ENCODE results near the gene MED13. TPM values are rescaled to one million over a fixed set of nuclear protein-coding genes. Genes with fewer than 3 reads are reported as not detected.

The MED13 gene
- total and polyA plus RNA-seq, 4 donors, result 6.6 to 64.0 (median 26.0) TPM

GRCh38 chr17:62105861-62106260 is 40.8 kb upstream of the MED13 start:
- 43% methylated on average over 1 of the region's 1 CpG for WGBS
- H3K27ac ChIP-seq (ENCODE audit: low read depth in 1 of 2, low read length in 2 of 2), result peak overlapping the region; percentile 48 to 51

DNA sequence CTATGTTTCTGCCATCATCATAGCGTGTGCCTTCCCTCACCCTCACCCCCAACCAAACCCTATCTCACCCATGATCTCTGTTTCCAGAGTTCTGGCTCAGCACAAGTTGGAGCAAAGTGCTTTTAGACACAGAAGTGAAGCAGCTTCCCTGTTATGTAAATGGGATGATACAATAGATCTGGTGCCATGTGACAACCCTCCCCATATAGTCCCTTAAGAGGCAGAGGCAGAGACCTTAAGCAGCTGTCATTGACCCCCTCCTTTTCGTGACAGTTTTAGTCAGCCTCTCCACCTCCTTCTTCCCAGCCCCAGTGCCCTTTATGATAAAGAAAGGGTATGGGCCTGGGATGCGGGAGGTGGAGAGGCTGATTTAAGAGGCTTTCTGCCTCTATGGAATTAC is 40.3 kb upstream of the MED13 start:
- TF ChIP-seq, protein P1, sequence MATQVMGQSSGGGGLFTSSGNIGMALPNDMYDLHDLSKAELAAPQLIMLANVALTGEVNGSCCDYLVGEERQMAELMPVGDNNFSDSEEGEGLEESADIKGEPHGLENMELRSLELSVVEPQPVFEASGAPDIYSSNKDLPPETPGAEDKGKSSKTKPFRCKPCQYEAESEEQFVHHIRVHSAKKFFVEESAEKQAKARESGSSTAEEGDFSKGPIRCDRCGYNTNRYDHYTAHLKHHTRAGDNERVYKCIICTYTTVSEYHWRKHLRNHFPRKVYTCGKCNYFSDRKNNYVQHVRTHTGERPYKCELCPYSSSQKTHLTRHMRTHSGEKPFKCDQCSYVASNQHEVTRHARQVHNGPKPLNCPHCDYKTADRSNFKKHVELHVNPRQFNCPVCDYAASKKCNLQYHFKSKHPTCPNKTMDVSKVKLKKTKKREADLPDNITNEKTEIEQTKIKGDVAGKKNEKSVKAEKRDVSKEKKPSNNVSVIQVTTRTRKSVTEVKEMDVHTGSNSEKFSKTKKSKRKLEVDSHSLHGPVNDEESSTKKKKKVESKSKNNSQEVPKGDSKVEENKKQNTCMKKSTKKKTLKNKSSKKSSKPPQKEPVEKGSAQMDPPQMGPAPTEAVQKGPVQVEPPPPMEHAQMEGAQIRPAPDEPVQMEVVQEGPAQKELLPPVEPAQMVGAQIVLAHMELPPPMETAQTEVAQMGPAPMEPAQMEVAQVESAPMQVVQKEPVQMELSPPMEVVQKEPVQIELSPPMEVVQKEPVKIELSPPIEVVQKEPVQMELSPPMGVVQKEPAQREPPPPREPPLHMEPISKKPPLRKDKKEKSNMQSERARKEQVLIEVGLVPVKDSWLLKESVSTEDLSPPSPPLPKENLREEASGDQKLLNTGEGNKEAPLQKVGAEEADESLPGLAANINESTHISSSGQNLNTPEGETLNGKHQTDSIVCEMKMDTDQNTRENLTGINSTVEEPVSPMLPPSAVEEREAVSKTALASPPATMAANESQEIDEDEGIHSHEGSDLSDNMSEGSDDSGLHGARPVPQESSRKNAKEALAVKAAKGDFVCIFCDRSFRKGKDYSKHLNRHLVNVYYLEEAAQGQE (IDR thresholded peaks at IDR 0.05), result no peak
- TF ChIP-seq MAX (IDR thresholded peaks at IDR 0.05) (no peak), JUND (IDR thresholded peaks at IDR 0.05) (no peak), TAF1 (conservative IDR thresholded peaks at IDR 0.05) (no peak), SP1 (IDR thresholded peaks at IDR 0.05) (no peak), FOXA1 (IDR thresholded peaks at IDR 0.05) (no peak), HNF4A (conservative IDR thresholded peaks at IDR 0.05) (no peak), GABPA (IDR thresholded peaks at IDR 0.05 in 1 of 2, conservative IDR thresholded peaks at IDR 0.05 in 1 of 2) (no peak), HNF4G (IDR thresholded peaks at IDR 0.05) (no peak), NR2F2 (IDR thresholded peaks at IDR 0.05) (no peak)
- 78% methylated on average over 3 of the region's 3 CpGs for WGBS
- Histone ChIP-seq H3K9me3 (ENCODE audit: control insufficient read depth in 4 of 4, low read length in 3 of 4) (no peaks in the 10 kb centered on the region), H3K36me3 (ENCODE audit: control insufficient read depth in 4 of 4, insufficient read depth in 3 of 4, low read depth in 1 of 4, low read length in 3 of 4) (no peaks in the 10 kb centered on the region), H3K4me3 (ENCODE audit: low read depth in 1 of 3, low read length in 3 of 3) (no peak overlapping the region), H3K27me3 (ENCODE audit: control insufficient read depth in 4 of 4, insufficient read depth in 4 of 4, low read length in 3 of 4) (no peaks in the 10 kb centered on the region), H3K27ac (ENCODE audit: low read depth in 1 of 2, low read length in 2 of 2) (peak overlapping the region in 1 of 2 donors; percentile 29), H3K9ac (ENCODE audit: low read depth in 1 of 2, low read length in 2 of 2) (no peak overlapping the region), H3K4me1 (ENCODE audit: control insufficient read depth in 4 of 4, insufficient read depth in 4 of 4, low read length in 3 of 4) (peaks cover 0 to 33% (median 21%) of the 10 kb centered on the region in 4 donors)
- no peak for DNase-seq (ENCODE audit: low spot score)

More at GRCh38 chr17:62105861-62106260, 40.8 kb upstream of the MED13 start:
- no peak overlapping the region for H3K4me3 ChIP-seq (ENCODE audit: low read depth in 1 of 3, low read length in 3 of 3)
- TF ChIP-seq HNF4G (IDR thresholded peaks at IDR 0.05) (no peak), HNF4A (conservative IDR thresholded peaks at IDR 0.05) (peak in 1 of 2 donors; percentile 49), SP1 (IDR thresholded peaks at IDR 0.05) (peak; percentile 10)
- no peaks in the 10 kb centered on the region for H3K9me3 ChIP-seq (ENCODE audit: control insufficient read depth in 4 of 4, low read length in 3 of 4)
- no peak overlapping the region for H3K9ac ChIP-seq (ENCODE audit: low read depth in 1 of 2, low read length in 2 of 2)
- no peaks in the 10 kb centered on the region for H3K36me3 ChIP-seq (ENCODE audit: control insufficient read depth in 4 of 4, insufficient read depth in 3 of 4, low read depth in 1 of 4, low read length in 3 of 4)
- peaks cover 0 to 33% (median 21%) of the 10 kb centered on the region in 4 donors for H3K4me1 ChIP-seq (ENCODE audit: control insufficient read depth in 4 of 4, insufficient read depth in 4 of 4, low read length in 3 of 4)
- no peak for DNase-seq (ENCODE audit: low spot score)
- H3K27me3 ChIP-seq (ENCODE audit: control insufficient read depth in 4 of 4, insufficient read depth in 4 of 4, low read length in 3 of 4), result no peaks in the 10 kb centered on the region

GRCh38 chr17:62101515-62101914 is 36.4 kb upstream of the MED13 start:
- H3K9me3 ChIP-seq (ENCODE audit: control insufficient read depth in 4 of 4, low read length in 3 of 4), result no peaks in the 10 kb centered on the region
- no peak overlapping the region for H3K4me3 ChIP-seq (ENCODE audit: low read depth in 1 of 3, low read length in 3 of 3)
- 31% methylated on average over 4 of the region's 4 CpGs for WGBS
- peak overlapping the region; percentile 24 to 42 for H3K27ac ChIP-seq (ENCODE audit: low read depth in 1 of 2, low read length in 2 of 2)
- no peaks in the 10 kb centered on the region for H3K36me3 ChIP-seq (ENCODE audit: control insufficient read depth in 4 of 4, insufficient read depth in 3 of 4, low read depth in 1 of 4, low read length in 3 of 4)
- peaks cover 0 to 25% (median 19%) of the 10 kb centered on the region in 4 donors for H3K4me1 ChIP-seq (ENCODE audit: control insufficient read depth in 4 of 4, insufficient read depth in 4 of 4, low read length in 3 of 4)
- no peak for DNase-seq (ENCODE audit: low spot score)
- no peak overlapping the region for H3K9ac ChIP-seq (ENCODE audit: low read depth in 1 of 2, low read length in 2 of 2)
- no peaks in the 10 kb centered on the region for H3K27me3 ChIP-seq (ENCODE audit: control insufficient read depth in 4 of 4, insufficient read depth in 4 of 4, low read length in 3 of 4)
- TF ChIP-seq RAD21 (IDR thresholded peaks at IDR 0.05) (peak; percentile 10 to 42), MAX (IDR thresholded peaks at IDR 0.05) (no peak), SP1 (IDR thresholded peaks at IDR 0.05) (peak; percentile 89), RXRA (IDR thresholded peaks at IDR 0.05) (peak; percentile 75 to 76), YY1 (IDR thresholded peaks at IDR 0.05) (peak; percentile 86), HNF4G (IDR thresholded peaks at IDR 0.05) (peak; percentile 56), FOXA1 (IDR thresholded peaks at IDR 0.05) (no peak), FOXA2 (IDR thresholded peaks at IDR 0.05) (no peak), EGR1 (IDR thresholded peaks at IDR 0.05; ENCODE audit: low read depth in 2 of 2) (no peak), TAF1 (conservative IDR thresholded peaks at IDR 0.05) (no peak), GABPA (IDR thresholded peaks at IDR 0.05 in 1 of 2, conservative IDR thresholded peaks at IDR 0.05 in 1 of 2) (no peak), ATF3 (IDR thresholded peaks at IDR 0.05) (no peak), HNF4A (conservative IDR thresholded peaks at IDR 0.05) (peak; percentile 93), NR2F2 (IDR thresholded peaks at IDR 0.05) (no peak), JUND (IDR thresholded peaks at IDR 0.05) (peak; percentile 31 to 41)
- TF ChIP-seq, protein P1 (IDR thresholded peaks at IDR 0.05), result no peak
- TF ChIP-seq, protein P2, sequence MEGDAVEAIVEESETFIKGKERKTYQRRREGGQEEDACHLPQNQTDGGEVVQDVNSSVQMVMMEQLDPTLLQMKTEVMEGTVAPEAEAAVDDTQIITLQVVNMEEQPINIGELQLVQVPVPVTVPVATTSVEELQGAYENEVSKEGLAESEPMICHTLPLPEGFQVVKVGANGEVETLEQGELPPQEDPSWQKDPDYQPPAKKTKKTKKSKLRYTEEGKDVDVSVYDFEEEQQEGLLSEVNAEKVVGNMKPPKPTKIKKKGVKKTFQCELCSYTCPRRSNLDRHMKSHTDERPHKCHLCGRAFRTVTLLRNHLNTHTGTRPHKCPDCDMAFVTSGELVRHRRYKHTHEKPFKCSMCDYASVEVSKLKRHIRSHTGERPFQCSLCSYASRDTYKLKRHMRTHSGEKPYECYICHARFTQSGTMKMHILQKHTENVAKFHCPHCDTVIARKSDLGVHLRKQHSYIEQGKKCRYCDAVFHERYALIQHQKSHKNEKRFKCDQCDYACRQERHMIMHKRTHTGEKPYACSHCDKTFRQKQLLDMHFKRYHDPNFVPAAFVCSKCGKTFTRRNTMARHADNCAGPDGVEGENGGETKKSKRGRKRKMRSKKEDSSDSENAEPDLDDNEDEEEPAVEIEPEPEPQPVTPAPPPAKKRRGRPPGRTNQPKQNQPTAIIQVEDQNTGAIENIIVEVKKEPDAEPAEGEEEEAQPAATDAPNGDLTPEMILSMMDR (IDR thresholded peaks at IDR 0.05; ENCODE audit: low read depth, low read length, missing input control), result no peak

Data from liver (tissue), 9 donors.